ELF-1 (cell line): ENCODE measurements around the gene ZNF445.
A peak's percentile ranks its signal among the peaks of the same experiment; 100 is the strongest.
"Not testable (repeated sequence)": the region's sequence is repeated elsewhere in the genome, so short reads cannot be mapped to it uniquely, and the experiment has no call there.

Experiments
- DNase-seq: peaks from one replicate; pipeline ENCODE4 v3.0.0-alpha.2; 2016; ENCODE audit warnings: low read depth, low spot score

The ZNF445 gene

GRCh38 chr3:44477312-44478030 is at the start of gene ZNF445:
TSS of gene ZNF445 (minus strand) at chr3:44477670. CDS start at chr3:44455549, 22,121 bp downstream.
- peak; percentile 84 for DNase-seq

DNA sequence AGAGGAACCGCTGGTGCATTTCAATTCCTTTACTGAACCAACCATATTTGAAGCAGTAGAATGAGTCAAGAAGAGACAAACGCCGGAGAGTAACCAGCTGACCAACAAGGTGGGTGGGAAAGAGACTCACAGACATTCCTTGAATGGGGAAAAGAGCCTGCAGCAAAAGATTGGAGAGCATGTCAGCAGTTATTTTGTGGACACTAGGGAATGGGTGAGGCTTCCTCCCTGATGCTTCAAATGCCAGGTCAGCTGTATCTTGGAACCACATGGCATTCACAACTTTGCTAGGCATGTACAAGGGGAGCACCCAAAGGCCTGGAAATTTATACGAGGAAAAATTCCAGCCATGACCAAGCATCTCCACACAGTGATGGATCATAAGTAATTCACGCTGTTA is 47.6 kb upstream of the ZNF445 start:
- no peak for DNase-seq

- peak; percentile 9 for DNase-seq
These were observed 45.0 kb upstream of the ZNF445 start for GRCh38 chr3:44522494-44522933.

GRCh38 chr3:44521721-44522120 is 44.3 kb upstream of the ZNF445 start:
- no peak for DNase-seq

DNA sequence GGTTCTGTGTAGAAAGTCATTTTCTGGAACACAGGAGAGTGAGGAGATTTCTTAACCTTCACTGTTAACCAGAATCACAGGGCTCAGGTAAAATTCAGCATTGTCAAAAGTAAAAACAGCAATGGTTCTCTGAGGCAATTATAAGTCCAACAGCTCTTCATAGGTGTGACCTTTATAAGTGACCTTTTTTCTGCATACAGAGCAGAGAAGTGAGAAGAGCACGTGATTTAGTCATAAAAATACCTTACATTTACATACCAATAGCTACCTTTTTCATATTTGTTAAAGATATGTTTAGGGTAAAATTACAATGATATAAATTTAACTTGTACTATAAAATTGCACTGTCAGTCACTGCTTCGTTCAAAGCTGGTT is 41.3 kb upstream of the ZNF445 start:
- no peak for DNase-seq

DNA sequence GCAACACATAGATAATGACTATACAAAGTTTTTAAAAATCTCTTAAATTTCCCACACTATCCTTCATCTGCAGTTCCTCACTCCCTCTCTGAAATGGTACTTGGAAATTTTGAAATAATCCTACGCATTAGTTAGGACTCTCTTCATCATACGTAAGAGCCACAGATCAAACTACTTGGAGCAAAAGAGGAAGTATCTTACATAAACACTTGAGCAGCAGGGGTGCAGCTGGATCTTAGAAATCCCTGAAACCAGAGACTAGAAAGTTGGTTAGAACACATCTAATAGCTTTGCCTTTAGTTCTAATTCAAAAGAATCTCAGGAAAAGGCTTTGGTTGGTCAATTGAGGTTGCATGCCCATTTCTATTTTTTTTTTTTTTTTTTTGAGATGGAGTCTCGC is 38.8 kb upstream of the ZNF445 start:
- no peak for DNase-seq

DNA sequence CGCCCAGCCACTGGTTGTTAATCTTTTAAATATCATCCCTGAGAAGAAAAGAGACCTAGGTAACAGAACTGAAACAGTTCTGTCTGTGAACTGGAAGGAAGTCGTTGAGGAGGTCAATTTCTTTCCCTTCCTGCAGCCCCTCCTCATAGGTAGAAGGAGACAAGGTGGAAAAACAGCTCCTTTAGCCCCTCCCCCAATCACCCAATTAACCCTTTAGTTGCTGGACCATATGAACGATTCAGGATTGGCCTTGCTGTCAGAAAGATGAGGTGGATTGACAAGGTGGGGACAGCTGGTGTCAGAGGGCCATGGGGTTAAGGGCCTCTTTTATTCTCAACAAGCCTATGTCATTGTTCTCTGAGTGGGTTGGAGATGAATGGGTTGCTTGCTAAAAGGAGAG is 36.0 kb upstream of the ZNF445 start:
- DNase-seq, result no peak

DNA sequence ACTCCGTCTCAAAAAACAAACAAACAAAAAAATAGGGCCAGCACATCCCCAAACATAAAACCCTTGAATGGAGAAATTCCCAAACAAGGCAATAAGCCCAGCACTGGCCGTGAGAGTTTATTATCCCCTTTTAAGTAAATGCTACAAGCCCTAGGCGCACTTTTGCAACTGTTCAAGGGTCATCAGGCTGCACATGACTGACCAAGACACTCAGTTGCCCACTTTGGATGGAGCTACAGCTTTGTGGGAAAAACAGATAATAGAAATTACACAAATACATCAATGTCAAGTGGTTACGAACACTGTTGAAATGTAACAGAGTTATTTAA is 33.7 kb upstream of the ZNF445 start:
- DNase-seq, result no peak

DNA sequence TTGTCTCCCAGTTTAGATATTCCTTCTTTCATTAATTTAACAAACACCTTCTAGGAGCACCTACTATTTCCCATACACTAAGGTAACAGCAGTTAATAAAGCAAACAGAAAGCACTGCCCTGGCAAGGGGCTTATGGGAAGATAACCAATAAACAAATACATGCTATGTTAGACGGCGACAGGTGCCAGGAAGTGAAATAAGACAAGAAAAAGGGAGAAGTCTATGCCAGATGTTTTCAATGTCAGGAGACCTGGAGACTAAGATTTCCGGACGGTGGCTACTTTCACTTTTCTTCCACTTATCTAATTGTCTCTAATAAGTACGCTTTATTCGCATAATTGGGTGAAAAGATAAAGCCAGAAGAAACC is 32.5 kb upstream of the ZNF445 start:
- no peak for DNase-seq

DNA sequence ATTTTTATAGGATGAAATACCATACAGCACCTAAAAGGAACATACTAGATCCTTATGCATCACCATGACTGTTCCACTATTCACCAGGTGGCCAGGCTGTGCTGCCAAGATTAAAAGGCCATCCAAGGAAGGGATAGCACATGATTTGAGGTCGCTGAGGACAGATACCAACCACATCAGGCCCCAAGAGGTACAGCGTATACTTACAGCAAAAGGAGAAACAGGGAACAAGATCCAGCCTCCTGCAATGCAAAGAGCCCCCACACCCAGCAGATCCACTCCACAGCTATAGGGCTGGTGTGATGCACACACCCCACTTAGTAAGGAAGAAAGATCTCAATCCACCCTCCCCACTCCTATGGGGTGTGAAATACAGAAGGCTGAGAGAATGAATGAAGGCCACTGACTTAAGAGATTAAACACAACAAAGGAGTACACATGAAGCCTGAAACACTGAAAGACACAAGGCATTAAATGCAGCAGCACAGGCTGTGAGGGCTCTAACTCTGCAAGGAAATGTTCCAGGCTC is 32.0 kb upstream of the ZNF445 start:
- peak; percentile 15 for DNase-seq

DNA sequence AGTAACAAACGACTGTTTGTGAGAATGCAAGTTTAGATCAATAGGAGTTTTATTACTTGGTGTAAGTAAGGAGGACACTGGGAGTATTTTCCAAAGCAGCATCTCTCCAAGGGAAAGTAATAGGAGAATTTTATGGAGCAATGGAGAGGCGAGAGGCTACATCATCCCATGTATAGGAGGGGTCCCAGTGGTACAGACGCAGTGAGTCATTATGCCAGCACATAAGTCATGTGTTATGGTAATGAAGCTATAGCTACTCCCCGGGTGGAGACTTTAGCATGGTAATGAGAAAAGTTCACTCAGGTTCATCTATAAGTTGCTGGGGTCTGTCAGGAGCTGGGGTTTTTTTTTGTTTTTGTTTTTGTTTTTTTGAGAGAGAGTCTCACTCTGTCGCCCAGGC is 29.5 kb upstream of the ZNF445 start:
- no peak for DNase-seq

GRCh38 chr3:44506556-44506955 is 29.1 kb upstream of the ZNF445 start:
- no peak for DNase-seq

- DNase-seq, result no peak
These were observed 27.1 kb upstream of the ZNF445 start for GRCh38 chr3:44504566-44504965.

DNA sequence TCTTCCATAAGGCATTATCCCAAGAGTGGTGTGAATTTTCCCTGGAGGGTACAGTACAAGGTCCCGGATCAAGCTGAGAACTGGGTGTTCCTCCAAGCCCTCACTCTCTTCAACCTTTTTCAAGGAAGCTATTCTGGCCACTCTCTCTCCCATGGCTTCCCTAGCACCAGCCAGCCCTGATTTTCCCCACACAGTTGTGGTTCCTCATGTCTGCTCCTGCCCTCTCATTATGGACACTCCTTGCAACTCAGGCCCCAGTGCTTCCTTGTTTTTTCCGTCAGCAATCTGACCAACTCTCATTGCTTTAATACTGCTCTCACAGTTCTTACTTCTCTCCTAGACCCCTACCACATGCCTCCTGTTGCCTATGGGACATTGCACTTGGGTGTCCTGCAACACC is 25.7 kb upstream of the ZNF445 start:
- DNase-seq, result not testable (repeated sequence)

- no peak for DNase-seq
These were observed 24.5 kb upstream of the ZNF445 start for GRCh38 chr3:44501971-44502370.

DNA sequence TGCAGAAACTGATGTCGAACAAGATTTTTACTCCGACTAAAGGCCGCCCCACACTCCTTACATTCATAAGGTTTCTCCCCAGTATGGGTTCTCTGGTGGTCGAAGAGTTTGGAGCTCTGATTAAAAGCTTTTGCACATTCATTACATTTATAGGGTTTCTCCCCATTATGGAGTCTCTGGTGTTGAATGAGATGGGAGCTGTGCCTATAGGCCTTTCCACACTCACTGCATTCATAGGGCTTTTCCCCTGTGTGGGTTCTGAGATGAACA is 22.4 kb upstream of the ZNF445 start:
- DNase-seq, result not testable (repeated sequence)

DNA sequence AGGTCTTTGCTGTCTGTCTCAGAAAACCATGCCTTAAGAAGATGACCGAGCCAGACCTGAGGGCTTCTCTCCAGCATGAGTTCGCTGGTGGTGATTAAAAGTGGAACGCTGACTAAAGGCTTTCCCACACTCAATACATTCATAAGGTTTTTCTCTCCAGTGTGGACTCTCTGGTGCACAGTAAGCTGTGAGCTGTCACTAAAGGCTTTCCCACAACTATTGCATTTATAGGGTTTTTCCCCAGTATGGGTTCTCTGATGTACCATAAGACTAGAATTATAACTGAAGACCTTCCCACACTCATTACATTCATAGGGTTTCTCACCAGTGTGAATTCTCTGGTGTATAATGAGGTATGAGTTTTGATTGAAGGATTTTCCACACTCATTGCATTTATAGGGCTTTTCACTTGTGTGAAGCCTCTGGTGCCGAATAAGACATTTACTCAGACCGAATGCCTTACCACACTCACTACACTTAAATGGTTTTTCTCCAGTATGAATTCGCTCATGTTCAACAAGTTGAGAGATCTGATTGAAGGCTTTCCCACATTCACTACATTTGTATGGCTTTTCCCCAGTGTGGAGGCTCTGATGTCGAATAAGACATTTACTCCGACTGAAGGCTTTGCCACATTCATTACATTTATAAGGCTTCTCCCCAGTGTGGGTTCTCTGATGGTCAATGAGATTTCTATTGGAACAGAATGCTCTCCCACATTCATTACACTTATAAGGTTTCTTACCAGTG is 21.9 kb upstream of the ZNF445 start:
- DNase-seq, result no peak

- DNase-seq, result no peak
These were observed 18.4 kb upstream of the ZNF445 start for GRCh38 chr3:44495636-44496415.

GRCh38 chr3:44492496-44492895 is 15.0 kb upstream of the ZNF445 start:
- no peak for DNase-seq

GRCh38 chr3:44482721-44483120 is 5.3 kb upstream of the ZNF445 start:
- DNase-seq, result peak; percentile 38

GRCh38 chr3:44478606-44479094 is 1.2 kb upstream of the ZNF445 start:
- no peak for DNase-seq

DNA sequence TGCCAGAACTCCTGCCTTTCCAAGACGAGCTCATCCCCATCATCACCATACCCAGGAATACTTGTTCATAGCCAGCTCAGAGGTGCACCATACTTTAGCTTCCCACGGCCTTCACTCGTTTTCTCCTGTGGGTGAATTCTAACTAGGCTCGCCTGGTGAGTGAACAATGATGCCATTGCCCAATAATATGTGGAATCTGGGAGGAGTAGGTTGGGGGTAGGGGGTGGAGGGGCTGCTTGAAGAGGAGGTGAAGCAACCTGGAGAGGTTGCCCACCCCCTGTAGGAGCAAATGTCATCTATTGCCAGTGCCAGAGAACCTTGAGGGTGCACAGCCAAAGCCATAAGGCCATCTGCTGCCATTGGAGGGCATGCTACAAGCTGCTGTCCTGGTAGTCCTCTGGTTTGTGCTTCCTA is 592 bp upstream of the ZNF445 start:
- no peak for DNase-seq

DNA sequence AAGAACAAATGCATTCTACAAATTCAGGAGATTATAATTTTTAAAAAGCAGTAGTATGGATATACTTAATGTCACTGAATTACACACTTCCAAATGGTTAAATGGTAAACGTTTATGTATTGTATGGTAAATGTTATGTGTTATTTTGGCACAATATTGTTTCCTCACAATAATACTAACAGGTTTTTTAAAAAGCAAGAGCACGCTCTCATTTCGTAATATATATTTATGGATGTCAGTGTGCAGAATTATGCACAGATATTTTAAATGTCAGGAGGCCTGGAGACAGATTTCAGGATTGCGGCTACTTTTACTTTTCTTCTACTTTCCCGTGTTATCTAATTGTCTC is 533 bp downstream of the ZNF445 start:
- DNase-seq, result no peak
